SK-N-SH (cell line): ENCODE measurements around the gene NOS1. TPM values are rescaled to one million over a fixed set of nuclear protein-coding genes. Genes with fewer than 3 reads are reported as not detected.
A peak's percentile ranks its signal among the peaks of the same experiment; 100 is the strongest.

Experiments used
- CTCF ChIA-PET: fragments of 300-600, 350-600 bp; formaldehyde crosslinking; extraction: SDS; loops from one replicate; lab custom pipeline; 2021; lab: Yijun Ruan, JAX
- POLR2A ChIA-PET: fragments of 350-600 bp; sonication (Branson Sonifier 250); formaldehyde crosslinking; extraction: SDS; loops from one replicate; lab custom pipeline; 2020; ENCODE audit warnings: antibody characterized with exemption, inconsistent platforms; lab: Yijun Ruan, JAX
- DNase-seq: peaks from one replicate; pipeline ENCODE4 v3.0.0; 2012
- H2AFZ ChIP-seq: fragments of 200-600 bp; sonication (generic); 2 replicates; pipeline ENCODE4 v1.8.1; 2016; ENCODE audit warnings: antibody characterized with exemption, mild to moderate bottlenecking, low read depth
- H3F3A ChIP-seq: fragments of 200-600 bp; sonication (generic); replicated peaks from 2 replicates; pipeline ENCODE3; 2016; ENCODE audit warnings: antibody characterized with exemption, mild to moderate bottlenecking; ENCODE audit not compliant: insufficient read depth
- H3K27ac ChIP-seq, 2 experiments: fragments of 200-500 bp in 1 of 2; fragments of 200-600 bp in 1 of 2; sonication (Bioruptor generic) in 1 of 2; sonication (generic), shearing (Covaris generic) in 1 of 2; 2 replicates each; pipeline versions ENCODE4 v1.5.1 to v1.6.1; 2014 to 2016; ENCODE audit warnings: low read depth in 2 of 2, inconsistent platforms in 1 of 2, low read length in 1 of 2, mild to moderate bottlenecking in 1 of 2, mixed read lengths in 1 of 2
- H3K27me3 ChIP-seq: fragments of 200-600 bp; sonication (generic), shearing (Covaris generic); 2 replicates; pipeline ENCODE4 v1.6.1; 2016; ENCODE audit warnings: mixed run types; ENCODE audit not compliant: insufficient read depth
- H3K36me3 ChIP-seq, 2 experiments: fragments of 200-500 bp in 1 of 2; fragments of 200-600 bp in 1 of 2; sonication (Bioruptor generic) in 1 of 2; sonication (generic) in 1 of 2; replicated peaks in 1 of 2; 2 replicates each; pipeline versions ENCODE3 to v1.5.1; 2014 to 2016; ENCODE audit warnings: low read length in 1 of 2, mild to moderate bottlenecking in 1 of 2; ENCODE audit not compliant: insufficient read depth in 2 of 2, control insufficient read depth in 1 of 2
- H3K4me1 ChIP-seq, 2 experiments: fragments of 200-500 bp in 1 of 2; fragments of 200-600 bp in 1 of 2; sonication (Bioruptor generic) in 1 of 2; sonication (generic), shearing (Covaris generic) in 1 of 2; 2 replicates each; pipeline versions ENCODE4 v1.5.1 to v1.6.1; 2014 to 2016; ENCODE audit warnings: low read depth in 1 of 2, low read length in 1 of 2, mixed run types in 1 of 2; ENCODE audit not compliant: insufficient read depth in 2 of 2, control insufficient read depth in 1 of 2
- H3K4me2 ChIP-seq: fragments of 200-600 bp; sonication (generic), shearing (Covaris generic); 2 replicates; pipeline ENCODE4 v1.6.1; 2017; ENCODE audit warnings: mixed run types
- H3K4me3 ChIP-seq, 2 experiments: fragments of 200-500 bp in 1 of 2; fragments of 200-600 bp in 1 of 2; sonication (Bioruptor generic) in 1 of 2; sonication (generic), shearing (Covaris generic) in 1 of 2; 2 replicates each; pipeline versions ENCODE4 v1.5.1 to v1.8.1; 2014 to 2016; ENCODE audit warnings: low read depth in 2 of 2, inconsistent platforms in 1 of 2, low read length in 1 of 2, mild to moderate bottlenecking in 1 of 2, mixed read lengths in 1 of 2, moderate library complexity in 1 of 2
- H3K79me2 ChIP-seq: fragments of 200-600 bp; sonication (generic); 2 replicates; pipeline ENCODE4 v1.8.1; 2017; ENCODE audit warnings: mild to moderate bottlenecking; ENCODE audit not compliant: insufficient read depth
- H3K9ac ChIP-seq: fragments of 200-600 bp; sonication (generic); 2 replicates; pipeline ENCODE4 v1.6.1; 2017; ENCODE audit warnings: mixed run types
- H3K9me2 ChIP-seq: fragments of 200-600 bp; sonication (generic); 2 replicates; pipeline ENCODE4 v1.6.1; 2017; ENCODE audit warnings: mixed run types
- H3K9me3 ChIP-seq: fragments of 200-600 bp; sonication (generic); 2 replicates; pipeline ENCODE4 v1.6.1; 2017; ENCODE audit warnings: mixed run types, mild to moderate bottlenecking, moderate library complexity
- H4K20me1 ChIP-seq: fragments of 200-600 bp; sonication (generic); 2 replicates; pipeline ENCODE4 v1.6.1; 2017; ENCODE audit warnings: mild to moderate bottlenecking, mixed run types; ENCODE audit not compliant: insufficient read depth
- CTCF ChIP-seq: fragments of 200-600 bp; sonication (generic); IDR thresholded peaks from 2 replicates; pipeline ENCODE4 v1.6.1; 2017; ENCODE audit warnings: antibody characterized with exemption, mild to moderate bottlenecking, moderate library complexity
- EP300 ChIP-seq, 2 experiments: IDR thresholded peaks; 2 replicates each; pipeline versions ENCODE4 v1.4.0 to v1.6.1; 2012; ENCODE audit warnings: borderline replicate concordance in 1 of 2, low read depth in 1 of 2, low read length in 1 of 2
- EZH2phosphoT487 ChIP-seq: fragments of 200-600 bp; sonication (generic); IDR thresholded peaks from 2 replicates; pipeline ENCODE4 v1.6.1; 2017; ENCODE audit warnings: low read depth, mixed run types, mild to moderate bottlenecking, antibody characterized with exemption, moderate library complexity, borderline replicate concordance
- GATA2 ChIP-seq: sonication (generic); formaldehyde crosslinking; IDR thresholded peaks from 2 replicates; pipeline ENCODE4 v1.5.0; 2020; ENCODE audit warnings: mild to moderate bottlenecking, missing genetic modification reagents
- IRF3 ChIP-seq: fragments of 150-350 bp; IDR thresholded peaks from 2 replicates; pipeline ENCODE4 v1.6.1; 2016; ENCODE audit warnings: mild to moderate bottlenecking, low read depth, low read length
- MEF2A ChIP-seq: IDR thresholded peaks from 2 replicates; pipeline ENCODE4 v1.4.0; 2012; ENCODE audit warnings: low read depth, borderline replicate concordance
- MXI1 ChIP-seq: IDR thresholded peaks from 2 replicates; pipeline ENCODE4 v1.6.1; 2012; ENCODE audit warnings: mild to moderate bottlenecking, low read depth, low read length, improper control_type of control experiment
- RCOR1 ChIP-seq: fragments of 150-350 bp; IDR thresholded peaks from 2 replicates; pipeline ENCODE4 v1.6.1; 2017; ENCODE audit warnings: antibody characterized with exemption, low read length
- RFX5 ChIP-seq: IDR thresholded peaks from 2 replicates; pipeline ENCODE4 v1.6.1; 2012; ENCODE audit warnings: mild to moderate bottlenecking, improper control_type of control experiment, low read length
- RXRA ChIP-seq: IDR thresholded peaks from 2 replicates; pipeline ENCODE4 v1.4.0; 2012; ENCODE audit warnings: low read depth, mild to moderate bottlenecking, borderline replicate concordance
- SMC3 ChIP-seq: IDR thresholded peaks from 2 replicates; pipeline ENCODE4 v1.6.1; 2012; ENCODE audit warnings: low read depth, low read length, improper control_type of control experiment
- TEAD4 ChIP-seq: IDR thresholded peaks from 2 replicates; pipeline ENCODE4 v1.4.0; 2012; ENCODE audit warnings: mild to moderate bottlenecking, borderline replicate concordance; ENCODE audit not compliant: insufficient read depth
- USF1 ChIP-seq: IDR thresholded peaks from 2 replicates; pipeline ENCODE4 v1.4.0; 2012; ENCODE audit warnings: low read depth, borderline replicate concordance
- WGBS: methylation state at CpG from one replicate; pipeline ENCODE4 v1.1.6; 2017; ENCODE audit warnings: low lambda C conversion rate; 5-methylcytosine and 5-hydroxymethylcytosine counted together
- polyA plus RNA-seq, 3 experiments: library from polyadenylated mRNA; depleted of rRNA; stranded (reverse); fragments of >200 nt; gene quantifications; 2 replicates each; pipeline ENCODE4 v1.2.3, GENCODE V29; 2012

Gene NOS1
- polyA plus RNA-seq, 1 of the 3 experiments (the other 2 are of a cell fraction), result 0.02 TPM

GRCh38 chr12:117380083-117380482 is 18.7 kb upstream of the NOS1 start:
- H3K9me2 ChIP-seq, result no peaks in the 10 kb centered on the region
- no peaks in the 10 kb centered on the region for H3K27me3 ChIP-seq
- H4K20me1 ChIP-seq, result no peaks in the 10 kb centered on the region
- H2AFZ ChIP-seq, result no peak overlapping the region
- no peak overlapping the region for H3K4me3 ChIP-seq
- H3K27ac ChIP-seq, result no peak overlapping the region; a peak in 1 of 4 replicates
- no peaks in the 10 kb centered on the region for H3F3A ChIP-seq
- no peak for DNase-seq
- CTCF ChIA-PET, result interaction anchor here (0.7 to 3.7 kb wide), 3 partner anchors 10 to 30 kb away, joined by 3 to 24 read pairs (median 3); no protein-coding TSS in a partner anchor
- H3K9ac ChIP-seq, result no peak overlapping the region
- no peaks in the 10 kb centered on the region for H3K9me3 ChIP-seq
- no peaks in the 10 kb centered on the region for H3K79me2 ChIP-seq
- no peak overlapping the region for H3K4me2 ChIP-seq
- peaks cover 0 to 33% of the 10 kb centered on the region in 2 experiments; a peak in 1 of 4 replicates for H3K4me1 ChIP-seq
- no peaks in the 10 kb centered on the region for H3K36me3 ChIP-seq
- POLR2A ChIA-PET, result no interaction called here
- peak; percentile 92 for TF ChIP-seq RFX5
- no peak for TF ChIP-seq EP300 (IDR thresholded peaks at IDR 0.05; ENCODE audit: borderline replicate concordance in 1 of 2, low read depth in 1 of 2, low read length in 1 of 2)
- no peak for TF ChIP-seq TEAD4
- 18% methylated on average over 1 of the region's 1 CpG for WGBS

GRCh38 chr12:117377758-117378157 is 16.3 kb upstream of the NOS1 start:
- Histone ChIP-seq H3K4me3 (no peak overlapping the region), H3K4me2 (no peak overlapping the region), H3K27ac (no peak overlapping the region), H3K4me1 (peaks cover 0 to 11% of the 10 kb centered on the region in 2 experiments; a peak in 1 of 4 replicates), H3F3A (no peaks in the 10 kb centered on the region), H3K9ac (no peak overlapping the region)
- CTCF ChIA-PET, result interaction anchor here (1.2 to 12.2 kb wide), 5 partner anchors 10 to 473 kb away, joined by 3 to 220 read pairs (median 5); no protein-coding TSS in a partner anchor
- no peak for DNase-seq
- POLR2A ChIA-PET, result no interaction called here
- whole genome bisulfite sequencing, result 36% methylated on average over 2 of the region's 2 CpGs
- no peak for TF ChIP-seq IRF3
- TF ChIP-seq RCOR1, result no peak
- TF ChIP-seq USF1, result peak; percentile 50; the same call in 1 of the 2 replicates
- no peak for TF ChIP-seq GATA2 (CRISPR knock-in tag)
- TF ChIP-seq, all 33 proteins: peak for 1
- Histone ChIP-seq H3K27me3 (no peaks in the 10 kb centered on the region), H3K79me2 (no peaks in the 10 kb centered on the region), H3K36me3 (no peaks in the 10 kb centered on the region), H3K9me2 (no peaks in the 10 kb centered on the region), H4K20me1 (no peaks in the 10 kb centered on the region), H2AFZ (no peak overlapping the region), H3K9me3 (no peaks in the 10 kb centered on the region)

- H3K27ac ChIP-seq, result no peak overlapping the region; a peak in 1 of 4 replicates
- ChIA-PET CTCF (interaction anchor here (1.4 to 12.2 kb wide), 4 partner anchors 18 to 479 kb away, joined by 3 to 220 read pairs (median 48); no protein-coding TSS in a partner anchor), POLR2A (no interaction called here)
- H3K4me1 ChIP-seq, result peaks cover 0 to 23% of the 10 kb centered on the region in 2 experiments; a peak in 2 of 4 replicates
- no peak for DNase-seq
- H2AFZ ChIP-seq, result no peak overlapping the region
- no peak overlapping the region for H3K4me2 ChIP-seq
- no peak overlapping the region for H3K4me3 ChIP-seq
- no peaks in the 10 kb centered on the region for H3K9me3 ChIP-seq
- H3K79me2 ChIP-seq, result no peaks in the 10 kb centered on the region
- H3K36me3 ChIP-seq, result no peaks in the 10 kb centered on the region
- no peaks in the 10 kb centered on the region for H4K20me1 ChIP-seq
- H3K9me2 ChIP-seq, result no peaks in the 10 kb centered on the region
- H3F3A ChIP-seq, result no peaks in the 10 kb centered on the region
- 26% methylated on average over 3 of the region's 3 CpGs for WGBS
- H3K27me3 ChIP-seq, result no peaks in the 10 kb centered on the region
- H3K9ac ChIP-seq, result no peak overlapping the region
- TF ChIP-seq EP300 (IDR thresholded peaks at IDR 0.05; ENCODE audit: borderline replicate concordance in 1 of 2, low read depth in 1 of 2, low read length in 1 of 2) (no peak), EZH2phosphoT487 (no peak), MXI1 (no peak), IRF3 (no peak), USF1 (no peak), RXRA (no peak), GATA2 (CRISPR knock-in tag) (no peak), MEF2A (no peak), SMC3 (no peak), CTCF (no peak)
Measured at GRCh38 chr12:117370588-117370987, 9.2 kb upstream of the NOS1 start.
